ENCODE results near the gene NENF. TPM values are rescaled to one million over a fixed set of nuclear protein-coding genes. Genes with fewer than 3 reads are reported as not detected.

NENF gene
- total RNA-seq (2021): 71.8 and 85.9 TPM in 2 replicates
- percentile 66 among the genes with signal in this experiment for Bru-seq, nascent RNA
- percentile 61 among the genes with signal in this experiment for BruChase-seq, experiment 1, labeled RNA remaining after a 2-hour chase
- BruChase-seq, experiment 2, labeled RNA remaining after a 6-hour chase: percentile 65 among the genes with signal in this experiment
- long read RNA-seq, transcript NENF-201 (4 exons, 949 nt): major isoform, 207 of 235 reads
- long read RNA-seq, transcript NENF-204 (3 exons, 845 nt): minor isoform, 16 of 235 reads
- long read RNA-seq, partial matches to known transcripts: 6 of 235 reads
- long read RNA-seq, other reads (novel, unspliced or antisense): 4 of 235 reads

DNA sequence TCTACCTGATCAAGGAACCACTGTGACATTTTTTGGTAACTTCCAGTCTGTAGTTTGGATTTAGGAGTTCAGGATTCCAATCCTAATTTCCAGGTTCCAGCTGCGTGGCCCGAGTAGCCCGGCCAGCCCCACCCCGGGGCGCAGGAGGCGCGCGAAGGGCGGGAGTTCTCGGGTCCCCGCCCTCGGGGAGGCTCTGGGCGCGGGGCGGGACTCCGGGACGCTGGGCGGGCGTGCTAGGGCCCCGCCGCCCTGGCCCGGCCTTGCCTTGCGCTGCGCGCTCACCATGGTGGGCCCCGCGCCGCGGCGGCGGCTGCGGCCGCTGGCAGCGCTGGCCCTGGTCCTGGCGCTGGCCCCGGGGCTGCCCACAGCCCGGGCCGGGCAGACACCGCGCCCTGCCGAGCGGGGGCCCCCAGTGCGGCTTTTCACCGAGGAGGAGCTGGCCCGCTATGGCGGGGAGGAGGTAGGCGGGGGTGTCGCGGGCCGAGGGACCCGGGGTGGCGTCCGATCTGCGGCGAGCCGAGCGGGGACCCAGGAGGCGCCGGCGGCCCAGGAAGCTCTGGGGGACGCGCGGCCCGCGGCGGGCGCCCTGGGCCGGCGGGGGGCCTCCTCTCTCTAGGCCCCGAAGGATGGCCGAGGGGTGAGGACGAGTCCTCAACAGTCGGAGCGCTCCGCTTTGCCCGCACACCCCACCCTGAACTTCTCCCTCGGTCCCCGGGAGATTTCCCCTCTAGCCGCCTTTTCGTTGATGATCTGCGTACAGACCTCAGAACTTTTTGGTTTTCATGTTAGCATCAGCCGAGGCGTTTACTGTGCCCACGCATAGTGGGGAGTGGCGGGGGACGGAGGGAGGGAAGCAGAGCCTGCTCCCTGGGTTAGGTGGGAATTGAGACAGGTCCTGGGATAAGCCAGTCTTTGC, at the start of gene NENF:
Gene NENF (plus strand): TSS at position 260 of the 916 bp plus-strand sequence. CDS start 24 bp downstream, at position 284.
- Histone ChIP-seq H3K4me2 (peak within 1 kb of the TSS; percentile 83), H3K27me3 (ENCODE audit: insufficient read depth, low read depth) (no peaks in the 10 kb centered on the region), H3K79me2 (ENCODE audit: low read depth) (peaks cover 19% of the 10 kb centered on the region; the same call in 1 of the 2 replicates), H3K9me3 (ENCODE audit: insufficient read depth, low read depth) (no peaks in the 10 kb centered on the region), H4K20me1 (ENCODE audit: insufficient read depth) (no peaks in the 10 kb centered on the region), H2AFZ (peak within 1 kb of the TSS; percentile 77), H3K27ac (no peak within 1 kb of the TSS), H3K36me3 (ENCODE audit: low read depth) (no peaks in the 10 kb centered on the region), H3F3A (ENCODE audit: insufficient read depth, low read depth) (no peaks in the 10 kb centered on the region; the same call in 1 of the 2 replicates), H3K4me3 (peak within 1 kb of the TSS; percentile 60), H3K4me1 (replicated peaks; ENCODE audit: insufficient read depth) (peaks cover 21% of the 10 kb centered on the region), H3K9me2 (ENCODE audit: insufficient read depth) (no peaks in the 10 kb centered on the region)
- no peak for TF ChIP-seq EZH2 (IDR thresholded peaks at IDR 0.05; ENCODE audit: low read depth)
- TF ChIP-seq, protein P1, sequence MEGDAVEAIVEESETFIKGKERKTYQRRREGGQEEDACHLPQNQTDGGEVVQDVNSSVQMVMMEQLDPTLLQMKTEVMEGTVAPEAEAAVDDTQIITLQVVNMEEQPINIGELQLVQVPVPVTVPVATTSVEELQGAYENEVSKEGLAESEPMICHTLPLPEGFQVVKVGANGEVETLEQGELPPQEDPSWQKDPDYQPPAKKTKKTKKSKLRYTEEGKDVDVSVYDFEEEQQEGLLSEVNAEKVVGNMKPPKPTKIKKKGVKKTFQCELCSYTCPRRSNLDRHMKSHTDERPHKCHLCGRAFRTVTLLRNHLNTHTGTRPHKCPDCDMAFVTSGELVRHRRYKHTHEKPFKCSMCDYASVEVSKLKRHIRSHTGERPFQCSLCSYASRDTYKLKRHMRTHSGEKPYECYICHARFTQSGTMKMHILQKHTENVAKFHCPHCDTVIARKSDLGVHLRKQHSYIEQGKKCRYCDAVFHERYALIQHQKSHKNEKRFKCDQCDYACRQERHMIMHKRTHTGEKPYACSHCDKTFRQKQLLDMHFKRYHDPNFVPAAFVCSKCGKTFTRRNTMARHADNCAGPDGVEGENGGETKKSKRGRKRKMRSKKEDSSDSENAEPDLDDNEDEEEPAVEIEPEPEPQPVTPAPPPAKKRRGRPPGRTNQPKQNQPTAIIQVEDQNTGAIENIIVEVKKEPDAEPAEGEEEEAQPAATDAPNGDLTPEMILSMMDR (conservative IDR thresholded peaks at IDR 0.05): no peak
- intact Hi-C loops (cut with micrococcal nuclease; ENCODE audit: unreplicated experiment): no loop called here
- BruUV-seq (replicated peaks): no TSS peak
- DNase-seq: peak; percentile 55 to 89
- POLR2A ChIA-PET (ENCODE audit: unreplicated experiment): interaction anchor here (0.7 kb wide), 1 partner anchor 557 kb away, joined by 6 read pairs; no protein-coding TSS in a partner anchor
- CTCF ChIA-PET: no interaction called here

DNA sequence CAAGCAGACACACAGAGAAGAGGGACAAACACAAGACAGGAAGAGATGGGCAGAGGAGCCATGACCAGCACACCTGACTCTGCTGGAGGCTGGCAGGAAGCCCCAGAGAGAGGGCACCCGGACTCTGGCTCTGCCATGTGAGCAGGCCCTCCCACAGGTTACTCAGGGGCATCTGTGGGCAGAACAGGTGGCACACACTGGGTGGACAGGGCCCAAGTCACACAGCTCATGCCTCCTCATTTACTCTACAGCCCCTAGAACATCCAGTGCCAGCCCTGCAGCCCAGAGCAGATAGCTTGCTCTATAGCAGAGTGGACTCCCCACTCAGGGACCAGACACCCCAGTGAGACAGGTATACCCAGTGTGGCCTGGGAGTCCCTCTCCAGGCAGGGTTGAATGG, 46.7 kb upstream of the NENF start:
- no TSS peak for BruUV-seq (replicated peaks)
- CTCF ChIA-PET: no interaction called here

More for the DNA sequence above, 46.7 kb upstream of the NENF start:
- no peak overlapping the region for H2AFZ ChIP-seq
- H3K79me2 ChIP-seq (ENCODE audit: low read depth): no peaks in the 10 kb centered on the region
- no peak overlapping the region for H3K27ac ChIP-seq
- intact Hi-C loops (cut with micrococcal nuclease; ENCODE audit: unreplicated experiment): no loop called here
- POLR2A ChIA-PET (ENCODE audit: unreplicated experiment): no interaction called here
- TF ChIP-seq EZH2 (IDR thresholded peaks at IDR 0.05; ENCODE audit: low read depth): no peak
- TF ChIP-seq, protein P1 (conservative IDR thresholded peaks at IDR 0.05): no peak
- no peak overlapping the region for H3K4me2 ChIP-seq
- H3F3A ChIP-seq (ENCODE audit: insufficient read depth, low read depth): no peaks in the 10 kb centered on the region
- no peak for DNase-seq
- H3K9me2 ChIP-seq (ENCODE audit: insufficient read depth): no peaks in the 10 kb centered on the region
- no peak overlapping the region for H3K4me3 ChIP-seq
- no peaks in the 10 kb centered on the region for H3K4me1 ChIP-seq (replicated peaks; ENCODE audit: insufficient read depth)
- no peaks in the 10 kb centered on the region for H3K9me3 ChIP-seq (ENCODE audit: insufficient read depth, low read depth)
- H4K20me1 ChIP-seq (ENCODE audit: insufficient read depth): no peaks in the 10 kb centered on the region
- 0 out of 2 replicates have a peak, but pooled peaks cover 6% of the 10 kb centered on the region for H3K36me3 ChIP-seq (ENCODE audit: low read depth)
- H3K27me3 ChIP-seq (ENCODE audit: insufficient read depth, low read depth): no peaks in the 10 kb centered on the region
